Fibroblast of villous mesenchyme (primary cell): ENCODE data around the gene ALDH18A1. TPM values are rescaled to one million over a fixed set of nuclear protein-coding genes. Genes with fewer than 3 reads are reported as not detected.

Experiments
- total RNA-seq: library from RNA; depleted of rRNA; stranded (reverse); fragments of >200 nt; gene quantifications from 2 replicates; pipeline ENCODE4 v1.2.3, GENCODE V29; 2012

The ALDH18A1 gene
- total RNA-seq, 1 donor = 154 TPM

Other genes starting within 250 kb of the ALDH18A1 start
- 8.2 and 13.2 TPM in 2 replicates for gene SORBS1, start 95.3 kb downstream of the ALDH18A1 start, total RNA-seq
- gene TCTN3, start 37.2 kb upstream of the ALDH18A1 start, total RNA-seq = 27.4 and 39.7 TPM in 2 replicates
- 0.86 and 1.3 TPM in 2 replicates for gene ENTPD1, start 99.5 kb upstream of the ALDH18A1 start, total RNA-seq